Bronchial epithelial cell (primary cell): ENCODE data around the gene MXD4. TPM values are rescaled to one million over a fixed set of nuclear protein-coding genes. Genes with fewer than 3 reads are reported as not detected.
A peak's percentile ranks its signal among the peaks of the same experiment; 100 is the strongest.

Experiments
- DNase-seq: peaks from one replicate; pipeline ENCODE4 v3.0.0-alpha.2; 2010; ENCODE audit warnings: low read depth
- FAIRE-seq: peaks from 2 replicates; lab custom pipeline; 2011; peaks lifted over from hg19 to GRCh38; lab: Jason Lieb, UNC
- H3K27me3 ChIP-seq: 2 replicates; pipeline ENCODE4 v1.5.1; 2011; ENCODE audit warnings: low read length; ENCODE audit not compliant: control insufficient read depth, insufficient read depth
- H3K36me3 ChIP-seq: 2 replicates; pipeline ENCODE4 v1.5.1; 2011; ENCODE audit warnings: low read length; ENCODE audit not compliant: control insufficient read depth, insufficient read depth
- H3K4me3 ChIP-seq: 2 replicates; pipeline ENCODE4 v1.5.1; 2011; ENCODE audit warnings: mild to moderate bottlenecking, low read depth, low read length, control low read depth
- CTCF ChIP-seq: IDR thresholded peaks from 2 replicates; pipeline ENCODE4 v1.5.1; 2011; ENCODE audit warnings: mild to moderate bottlenecking, moderate library complexity, low read length, control low read depth, inconsistent platforms; ENCODE audit not compliant: insufficient read depth, severe bottlenecking
- total RNA-seq: library from RNA; depleted of rRNA; stranded (reverse); fragments of >200 nt; gene quantifications from 2 replicates; pipeline ENCODE4 v1.2.1, GENCODE V29; 2014

The MXD4 gene
- total RNA-seq, 1 donor from 2014 or later: 10.5 TPM

- Histone ChIP-seq H3K4me3 (no peak overlapping the region), H3K36me3 (no peaks in the 10 kb centered on the region), H3K27me3 (no peaks in the 10 kb centered on the region)
- no peak for FAIRE-seq
- TF ChIP-seq CTCF: no peak
- DNase-seq: no peak
Measured at GRCh38 chr4:2303686-2304320, 41.9 kb upstream of the MXD4 start.

GRCh38 chr4:2303121-2303685, 41.3 kb upstream of the MXD4 start:
- no peak for DNase-seq
- no peaks in the 10 kb centered on the region for H3K36me3 ChIP-seq
- no peak overlapping the region for H3K4me3 ChIP-seq
- no peak for TF ChIP-seq CTCF
- FAIRE-seq: no peak
- H3K27me3 ChIP-seq: no peaks in the 10 kb centered on the region

- H3K27me3 ChIP-seq: no peaks in the 10 kb centered on the region
- DNase-seq: no peak
- no peaks in the 10 kb centered on the region for H3K36me3 ChIP-seq
- FAIRE-seq: peak; percentile 85
- no peak overlapping the region for H3K4me3 ChIP-seq
- no peak for TF ChIP-seq CTCF
Measured at GRCh38 chr4:2302387-2303119, 40.6 kb upstream of the MXD4 start.

GRCh38 chr4:2301806-2302205, 39.9 kb upstream of the MXD4 start:
- Histone ChIP-seq H3K36me3 (no peaks in the 10 kb centered on the region), H3K4me3 (no peak overlapping the region), H3K27me3 (no peaks in the 10 kb centered on the region)
- no peak for DNase-seq
- FAIRE-seq: no peak
- no peak for TF ChIP-seq CTCF

- TF ChIP-seq CTCF: no peak
- H3K4me3 ChIP-seq: no peak overlapping the region
- FAIRE-seq (no peak), DNase-seq (no peak)
- no peaks in the 10 kb centered on the region for H3K36me3 ChIP-seq
- no peaks in the 10 kb centered on the region for H3K27me3 ChIP-seq
Measured at GRCh38 chr4:2301225-2301642, 39.3 kb upstream of the MXD4 start.
